GM21825 (cell line): ENCODE data around the gene PXN.
A peak's percentile ranks its signal among the peaks of the same experiment; 100 is the strongest.
"Not testable (repeated sequence)": the region's sequence is repeated elsewhere in the genome, so short reads cannot be mapped to it uniquely, and the experiment has no call there.

Experiments
- ATAC-seq: cut with Tn5 transposase; IDR thresholded peaks from one replicate; pipeline ENCODE4 v1.9.1; 2021; ENCODE audit warnings: mild to moderate bottlenecking, moderate library complexity; ENCODE audit not compliant: unreplicated experiment

The PXN gene

DNA sequence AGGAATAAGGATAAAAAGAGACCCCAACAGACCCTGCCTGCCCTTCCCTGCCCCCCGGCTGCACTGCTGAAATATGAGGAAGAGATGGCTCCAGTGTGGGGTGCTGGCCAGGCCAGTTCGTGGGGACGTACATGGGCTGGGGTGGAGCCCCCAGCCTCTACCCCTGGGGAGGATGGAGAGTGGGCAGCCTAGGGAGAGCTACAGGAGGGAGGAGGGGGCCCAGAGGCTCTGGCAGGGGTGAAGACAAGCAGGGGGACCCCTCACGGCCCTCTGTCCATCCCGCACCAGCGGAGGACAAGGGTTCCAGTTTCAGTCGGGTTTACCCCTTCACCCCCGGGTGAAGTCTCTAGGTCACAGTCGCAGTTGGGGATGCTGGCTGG, 53.6 kb downstream of the PXN start:
- ATAC-seq, result no peak

DNA sequence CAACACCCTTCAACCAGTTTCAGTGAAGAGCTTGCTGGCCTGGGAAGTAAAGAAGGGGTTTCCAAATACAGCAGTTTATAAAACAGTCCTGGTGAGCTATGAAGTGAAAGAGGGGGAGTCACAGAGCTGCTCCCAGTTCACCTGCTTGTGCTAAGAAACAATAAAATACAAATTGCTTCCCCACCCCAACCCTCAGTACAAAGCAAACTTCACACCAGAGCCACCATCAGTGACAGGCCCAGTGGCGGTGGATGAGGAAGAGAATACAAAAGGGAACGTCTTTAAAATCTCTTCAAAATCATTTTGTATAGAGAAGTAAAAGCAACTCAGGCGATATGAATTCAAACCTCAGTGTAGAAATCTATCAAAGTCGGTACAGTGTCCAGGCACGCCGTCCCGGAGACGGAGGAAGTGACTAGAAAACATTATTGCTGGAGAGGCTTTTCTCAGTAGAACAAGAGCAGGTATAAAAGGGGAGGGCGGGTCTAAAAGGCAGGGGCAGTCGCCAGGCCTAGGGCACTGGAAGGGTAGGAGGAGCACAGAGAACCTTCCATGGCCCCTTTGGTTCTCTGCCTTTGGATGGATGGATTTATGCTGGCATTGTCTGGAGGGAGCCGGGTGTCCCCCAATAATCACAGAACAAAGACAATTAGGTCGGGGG, 54.2 kb downstream of the PXN start:
- ATAC-seq, result no peak

GRCh38 chr12:120209851-120210250, 55.7 kb downstream of the PXN start:
- ATAC-seq, result no peak

DNA sequence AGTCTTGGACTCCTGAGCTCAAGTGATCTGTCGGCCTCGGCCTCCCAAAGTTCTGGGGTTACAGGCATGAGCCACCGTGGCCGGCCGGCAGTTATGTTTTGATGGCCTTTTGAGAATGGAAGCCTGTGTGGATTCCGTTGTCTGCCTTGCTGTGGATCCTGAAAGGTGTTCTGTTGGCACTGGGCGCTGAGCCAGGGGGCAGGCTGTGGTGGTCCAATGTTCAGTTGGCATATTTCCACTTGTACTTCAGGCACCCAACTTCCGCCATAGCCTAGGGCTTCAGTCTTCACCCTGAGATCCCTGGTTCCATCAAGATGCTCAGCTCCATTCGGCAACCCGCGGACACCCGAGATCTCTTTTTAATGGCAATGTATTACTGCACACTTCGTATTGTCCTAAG, 58.3 kb downstream of the PXN start:
- no peak for ATAC-seq

DNA sequence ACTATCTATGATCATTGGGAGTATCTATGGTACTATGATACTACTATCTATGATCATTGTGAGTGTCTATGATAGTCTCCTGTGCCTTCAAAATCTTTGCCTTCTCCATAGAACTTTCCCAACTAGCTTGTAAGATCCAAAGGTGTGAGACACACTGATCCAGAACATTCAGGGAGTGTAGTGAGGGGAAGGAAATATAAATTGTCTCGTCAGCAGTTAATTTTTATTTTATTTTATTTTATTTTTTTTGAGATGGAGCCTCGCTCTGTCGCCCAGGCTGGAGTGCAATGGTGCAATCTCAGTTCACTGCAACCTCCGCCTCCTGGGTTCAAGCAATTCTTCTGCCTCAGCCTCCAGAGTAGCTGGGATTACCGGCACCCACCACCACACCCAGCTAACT, 58.7 kb downstream of the PXN start:
- not testable (repeated sequence) for ATAC-seq

GRCh38 chr12:120206228-120206627, 59.3 kb downstream of the PXN start:
- no peak for ATAC-seq

- no peak for ATAC-seq
These were observed 61.4 kb downstream of the PXN start for GRCh38 chr12:120204171-120204570.

DNA sequence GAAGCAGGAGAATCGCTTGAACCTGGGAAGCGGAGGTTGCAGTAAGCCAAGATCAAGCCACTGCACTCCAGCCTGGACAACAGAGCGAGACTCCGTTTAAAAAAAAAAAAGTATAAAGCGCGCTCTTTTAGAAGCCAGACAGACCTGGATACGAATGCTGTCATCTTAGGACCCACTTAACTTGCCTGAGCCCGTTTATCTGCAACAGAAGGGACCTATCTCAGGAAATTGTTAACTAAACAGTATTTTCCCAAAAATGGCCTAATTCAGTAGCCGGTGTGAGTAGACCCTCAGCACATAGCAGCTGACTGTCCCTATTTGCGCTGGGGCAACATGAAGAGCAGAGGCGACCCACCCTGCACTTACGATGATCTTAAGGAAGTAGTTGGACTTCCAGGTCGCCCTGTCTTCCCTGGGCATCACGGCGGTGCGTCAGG, 65.1 kb downstream of the PXN start:
- no peak for ATAC-seq

GRCh38 chr12:120199595-120200306, 65.8 kb downstream of the PXN start:
- no peak for ATAC-seq

GRCh38 chr12:120199025-120199424, 66.5 kb downstream of the PXN start:
- no peak for ATAC-seq

- ATAC-seq, result no peak
These were observed 68.0 kb downstream of the PXN start for GRCh38 chr12:120197542-120197887.

- not testable (repeated sequence) for ATAC-seq
These were observed 68.6 kb downstream of the PXN start for GRCh38 chr12:120196817-120197541.

DNA sequence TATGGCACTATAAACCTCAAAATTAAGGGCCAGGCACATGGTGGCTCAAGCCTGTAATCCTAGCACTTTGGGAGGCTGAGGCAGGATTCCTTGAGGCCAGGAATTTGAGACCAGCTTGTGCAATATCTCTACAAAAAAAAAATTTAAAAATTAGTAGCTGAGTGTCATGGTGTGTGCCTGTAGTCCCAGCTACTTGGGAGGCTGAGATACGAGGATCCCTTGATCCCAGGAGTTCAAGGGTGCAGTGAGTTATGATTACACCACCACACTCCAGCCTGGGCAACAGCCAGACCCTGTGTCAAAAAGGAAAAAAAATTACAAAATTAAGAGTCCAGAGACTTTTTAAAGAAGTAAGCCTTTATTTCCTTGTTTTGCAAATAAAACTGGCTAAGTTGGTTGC, 69.2 kb downstream of the PXN start:
- ATAC-seq, result no peak

- ATAC-seq, result peak; percentile 74
These were observed 70.8 kb downstream of the PXN start, which contains the start of gene GCN1 for GRCh38 chr12:120194534-120195395. TSS of gene GCN1 (minus strand) at chr12:120194715. CDS start at chr12:120194697, 18 bp downstream.

GRCh38 chr12:120194226-120194533, 71.3 kb downstream of the PXN start:
- no peak for ATAC-seq

DNA sequence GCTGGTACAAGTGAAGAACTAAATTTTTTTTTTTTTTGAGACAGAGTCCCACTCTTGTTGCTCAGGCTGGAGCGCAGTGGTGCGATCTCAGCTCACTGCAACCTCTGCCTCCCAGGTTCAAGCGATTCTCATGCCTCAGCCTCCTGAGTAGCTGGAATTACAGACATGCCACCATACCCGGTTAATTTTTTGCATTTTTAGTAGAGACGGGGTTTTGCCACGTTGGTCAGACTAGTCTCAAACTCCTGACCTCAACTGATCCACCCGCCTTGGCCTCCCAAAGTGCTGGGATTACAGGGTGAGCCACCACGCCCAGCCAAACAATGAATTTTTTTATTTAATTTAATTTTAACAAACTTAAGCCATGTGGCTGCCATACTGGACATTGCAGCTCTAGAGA, 72.2 kb downstream of the PXN start:
- ATAC-seq, result not testable (repeated sequence)

GRCh38 chr12:120190985-120191480, 74.5 kb downstream of the PXN start:
- no peak for ATAC-seq

DNA sequence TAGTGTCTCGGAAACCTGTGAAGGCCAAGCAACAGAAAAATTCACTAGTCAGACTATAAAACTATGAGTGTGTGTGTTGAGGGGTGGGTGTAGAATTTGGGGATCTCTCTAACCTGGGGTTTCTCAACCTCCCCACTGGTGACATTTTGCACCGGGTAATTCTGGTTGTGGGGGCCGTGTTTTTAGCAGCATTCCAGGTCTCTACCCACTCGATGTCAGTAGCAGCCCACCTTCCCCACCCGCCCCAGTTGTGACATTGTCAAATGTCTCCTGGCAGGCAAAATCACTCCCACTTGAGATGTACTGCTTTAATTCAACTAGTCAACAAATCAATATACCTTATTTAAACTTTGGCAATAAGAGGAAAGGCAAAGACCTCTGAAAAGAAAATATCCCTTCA, 75.1 kb downstream of the PXN start:
- no peak for ATAC-seq

- no peak for ATAC-seq
These were observed 78.9 kb downstream of the PXN start for GRCh38 chr12:120186654-120187053.

GRCh38 chr12:120183211-120183631, 82.3 kb downstream of the PXN start:
- no peak for ATAC-seq
